AG08395 (cell line): ENCODE results near the gene MICAL3.
A peak's percentile ranks its signal among the peaks of the same experiment; 100 is the strongest.

Experiments
- DNase-seq: peaks from one replicate; pipeline ENCODE4 v3.0.0; 2012; ENCODE audit warnings: mixed read lengths, low spot score

Gene MICAL3

DNA sequence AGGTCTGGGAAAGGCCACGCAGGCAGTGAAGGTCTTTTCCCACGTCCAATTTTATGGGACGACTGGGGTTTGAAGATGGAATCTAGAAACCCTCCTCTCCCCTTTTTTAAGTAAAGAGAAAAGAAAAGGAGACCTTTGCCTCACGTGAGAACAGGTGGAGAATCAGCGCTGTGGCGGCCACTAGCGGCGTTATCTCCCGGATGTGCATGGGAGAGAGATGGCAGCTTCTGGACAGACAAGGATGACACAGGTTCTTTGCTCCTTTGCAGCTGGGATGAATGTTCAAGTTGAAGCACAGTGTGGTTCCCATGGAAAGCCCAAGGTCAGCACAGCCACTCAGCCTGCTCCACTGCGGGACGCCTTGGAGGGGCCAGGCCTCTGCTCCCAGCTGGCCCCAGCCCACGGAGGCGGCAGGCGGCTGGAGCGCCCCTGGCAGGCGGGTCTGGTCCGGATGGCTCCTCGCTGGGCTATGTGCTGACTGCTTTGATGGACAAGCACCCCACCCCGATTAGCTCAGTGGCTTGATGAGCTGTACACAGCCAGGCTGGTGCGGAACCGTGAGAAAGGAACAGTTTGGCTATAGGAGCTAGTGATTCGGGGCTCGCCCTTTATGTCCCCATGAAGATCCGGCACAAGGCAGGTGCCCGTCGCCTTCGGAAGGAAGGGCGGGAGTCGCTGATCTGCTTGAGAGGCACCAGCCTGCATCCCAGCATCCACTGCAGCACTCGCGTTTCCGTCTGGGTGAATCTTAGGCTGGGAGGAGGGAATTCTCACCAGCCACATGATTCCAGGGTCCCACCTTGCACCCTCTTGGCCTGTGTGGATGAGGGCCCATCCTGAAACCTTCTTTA, 235.6 kb downstream of the MICAL3 start:
- no peak for DNase-seq

DNA sequence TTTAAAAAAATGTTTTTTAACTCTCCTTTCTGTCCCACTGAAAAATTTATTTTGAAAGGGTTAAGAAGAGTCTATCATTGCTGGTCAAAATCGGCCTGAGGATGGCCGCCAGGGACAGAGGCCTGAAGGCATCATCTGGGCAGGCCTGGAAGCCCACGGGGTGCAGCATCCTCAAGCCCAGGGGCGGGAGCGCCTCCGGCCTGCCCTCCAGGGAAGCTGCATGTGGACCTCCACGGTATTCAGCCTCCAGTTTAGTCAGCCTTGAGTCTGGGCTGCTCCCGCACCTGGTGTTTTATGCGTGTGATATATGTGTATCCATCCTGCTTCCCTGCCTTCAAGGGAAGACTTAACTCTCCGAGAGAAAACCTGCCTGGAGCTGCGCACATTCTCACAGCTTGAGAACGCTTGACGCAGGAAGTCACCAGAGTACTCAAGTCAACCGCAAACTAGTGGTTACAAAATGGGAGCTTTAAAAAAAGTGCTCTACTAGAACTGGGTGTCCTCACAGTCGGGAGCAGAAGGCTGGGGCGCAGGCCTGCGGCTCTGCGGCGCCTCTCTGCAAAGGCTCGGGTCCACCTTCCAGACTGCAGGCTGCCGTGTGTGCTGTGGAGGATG, 236.5 kb downstream of the MICAL3 start:
- no peak for DNase-seq

DNA sequence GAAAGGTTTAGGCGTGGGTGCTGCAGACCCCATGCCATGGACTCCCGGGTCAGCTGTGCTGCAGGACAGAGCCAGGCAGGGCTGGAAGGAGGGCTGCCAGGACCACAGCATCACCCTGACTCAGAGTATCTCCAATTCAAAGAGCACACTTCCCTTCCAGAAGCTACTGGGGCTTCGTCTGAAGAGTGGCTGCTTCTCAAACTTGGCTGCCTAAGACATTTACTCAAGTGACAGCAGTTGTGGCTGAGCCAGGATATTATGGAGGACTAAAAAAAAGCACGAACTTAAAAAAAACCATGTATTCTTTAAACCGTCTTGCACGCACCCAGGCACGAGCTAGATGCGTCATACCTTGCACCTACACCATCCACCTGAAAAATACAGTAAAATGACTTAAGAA, 237.1 kb downstream of the MICAL3 start:
- DNase-seq, result no peak

DNA sequence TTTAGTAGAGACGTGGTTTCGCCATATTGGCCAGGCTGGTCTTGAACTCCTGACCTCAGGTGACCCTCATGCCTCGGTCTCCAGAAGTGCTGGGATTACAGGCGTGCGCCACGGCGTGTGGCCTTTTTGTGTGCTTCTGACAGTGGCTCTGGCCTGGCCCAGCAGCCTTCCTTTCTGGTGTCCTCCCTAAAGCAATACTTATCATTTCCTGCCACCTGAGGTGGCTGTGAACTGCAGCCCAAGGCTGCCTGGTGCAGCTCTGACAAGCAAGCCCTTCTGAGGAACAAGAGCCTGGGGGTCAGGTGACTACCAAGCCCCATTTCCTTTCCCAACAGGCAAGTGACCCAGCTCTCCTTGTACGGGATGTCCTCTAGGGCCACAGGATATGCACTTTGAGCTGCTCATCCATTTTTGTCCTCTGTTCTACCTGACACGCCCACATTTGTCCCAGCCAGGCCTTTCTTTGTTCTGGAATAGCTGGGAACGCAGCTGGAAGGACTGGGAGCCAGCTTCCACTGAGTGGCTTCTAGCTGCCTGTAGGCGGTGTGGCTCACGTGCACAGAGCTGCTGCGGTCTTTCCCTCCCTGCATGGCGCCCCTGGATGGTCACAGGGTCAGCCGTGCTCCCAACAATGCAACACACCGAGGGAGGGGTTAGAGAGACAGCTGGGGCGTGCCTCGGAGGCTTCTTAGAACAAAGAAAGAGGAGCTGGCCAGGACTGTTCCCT, 237.8 kb downstream of the MICAL3 start:
- no peak for DNase-seq

DNA sequence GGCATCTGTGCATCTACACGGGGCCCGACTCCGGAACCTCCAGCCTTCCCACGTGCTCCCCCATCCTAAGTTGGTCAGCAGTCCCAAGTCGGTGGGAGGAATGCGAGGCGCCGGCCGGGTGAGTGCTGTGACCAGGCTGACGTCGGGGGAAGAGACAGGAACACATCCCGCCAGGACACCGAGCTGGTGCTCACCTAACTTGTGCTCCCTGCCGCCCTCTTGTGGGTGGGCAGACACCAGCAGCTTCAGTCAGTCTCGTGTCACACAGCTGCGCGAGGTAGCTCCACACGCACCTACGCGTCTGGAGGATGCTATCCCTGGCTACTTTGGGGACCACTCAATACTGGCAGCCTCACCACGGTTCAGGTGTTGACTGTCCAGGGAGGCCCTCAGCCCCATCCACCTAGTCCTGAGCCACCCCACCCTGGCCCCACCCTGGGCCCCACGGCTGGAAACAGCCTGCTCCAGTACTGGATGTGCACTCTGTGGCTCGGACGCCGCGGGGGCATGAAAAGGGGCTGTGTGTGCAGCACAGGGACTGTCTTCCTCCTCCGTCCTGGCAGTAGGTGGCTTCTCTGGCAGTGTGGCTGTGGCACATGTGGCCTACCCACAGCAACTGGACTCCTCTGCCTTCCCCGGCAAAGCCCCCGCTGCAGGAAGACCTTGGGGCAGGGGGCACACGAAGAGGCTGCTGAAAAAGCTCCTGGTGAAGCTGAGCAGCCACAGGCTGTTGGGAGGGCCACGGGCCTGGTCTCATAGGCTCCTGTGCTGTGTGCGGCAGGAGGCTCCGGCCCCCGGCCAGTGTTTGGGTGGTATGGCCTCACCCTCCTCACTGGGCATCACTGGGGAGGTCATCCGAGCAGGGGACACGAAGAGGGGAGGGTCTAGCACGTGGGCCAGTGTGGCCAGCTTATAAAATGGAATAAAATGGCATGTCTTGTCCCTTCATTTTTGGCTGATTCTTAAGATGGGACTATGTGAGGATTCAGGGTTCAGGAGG, 238.9 kb downstream of the MICAL3 start:
- DNase-seq, result peak; percentile 48

DNA sequence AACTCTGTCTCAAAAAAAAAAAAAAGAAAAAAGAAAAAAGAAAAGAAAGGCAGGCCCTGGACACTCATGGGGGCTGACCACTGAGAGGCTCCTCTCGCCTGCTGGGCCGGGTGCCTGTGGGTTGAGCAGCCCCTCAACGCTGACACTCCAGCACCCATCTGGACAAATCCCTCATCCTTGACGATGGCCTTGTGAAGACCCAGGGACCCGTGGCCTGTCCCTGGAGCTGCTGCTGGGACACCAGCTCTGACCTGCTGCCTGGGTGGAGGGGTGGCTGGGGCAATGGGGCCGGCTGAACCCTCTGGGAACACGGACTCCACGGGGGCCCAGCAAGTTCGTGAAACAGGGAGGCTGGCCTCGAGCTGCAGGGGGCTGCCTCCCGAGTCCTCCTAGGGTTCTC, 239.6 kb downstream of the MICAL3 start:
- DNase-seq, result no peak

DNA sequence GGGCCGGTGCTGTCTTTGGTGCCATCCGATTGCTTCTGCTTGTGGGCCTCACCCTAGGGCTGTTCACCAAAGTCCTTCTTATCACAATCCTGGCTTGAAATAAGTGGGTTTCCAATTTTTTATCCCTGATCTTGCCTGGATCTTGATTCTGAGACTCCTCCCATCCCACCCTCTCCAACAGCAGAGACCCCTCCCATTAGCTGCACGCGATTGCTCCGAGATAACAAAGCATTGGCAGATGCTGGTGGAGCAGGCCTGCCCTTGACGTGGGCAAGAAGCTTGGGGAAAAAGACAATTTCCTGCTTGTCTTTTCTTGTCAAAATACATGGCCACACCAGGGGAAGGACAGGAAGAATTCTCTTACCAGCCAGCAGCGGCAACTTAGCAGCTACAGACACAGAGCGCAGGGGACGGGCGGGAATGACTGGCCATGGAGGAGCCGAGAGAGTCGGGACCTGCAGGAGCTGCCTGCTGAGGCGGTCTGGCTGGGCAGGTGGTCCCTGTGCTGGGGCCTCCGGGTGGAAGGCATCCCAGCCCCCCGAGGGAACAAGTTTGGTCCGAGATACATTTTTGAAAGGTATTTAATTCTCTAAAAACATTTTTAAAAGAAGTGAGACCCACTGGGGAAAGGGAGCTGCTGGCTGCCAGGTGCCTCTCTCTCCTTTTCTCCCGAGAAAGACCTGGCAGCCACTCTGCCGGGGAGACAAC, 240.4 kb downstream of the MICAL3 start:
- no peak for DNase-seq

DNA sequence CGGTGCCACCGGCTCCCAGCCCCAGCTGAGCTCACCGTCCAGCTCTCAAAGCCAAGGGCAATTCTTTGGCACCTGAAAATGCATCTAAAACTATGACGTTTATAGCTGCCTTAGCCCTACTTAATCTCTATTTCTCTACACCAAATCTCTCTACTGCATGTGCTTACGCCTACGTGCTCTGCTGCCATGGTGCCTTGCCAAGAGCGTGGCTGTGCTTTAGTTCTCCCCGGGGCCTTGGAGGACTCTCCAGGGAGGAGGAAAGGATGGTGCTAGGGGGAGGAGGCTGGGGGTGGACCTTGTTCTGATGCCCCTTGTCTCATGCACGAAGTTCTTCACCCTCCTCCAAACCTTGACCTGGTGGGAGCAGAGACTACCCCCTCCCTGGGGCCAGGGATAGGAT, 241.0 kb downstream of the MICAL3 start:
- no peak for DNase-seq

DNA sequence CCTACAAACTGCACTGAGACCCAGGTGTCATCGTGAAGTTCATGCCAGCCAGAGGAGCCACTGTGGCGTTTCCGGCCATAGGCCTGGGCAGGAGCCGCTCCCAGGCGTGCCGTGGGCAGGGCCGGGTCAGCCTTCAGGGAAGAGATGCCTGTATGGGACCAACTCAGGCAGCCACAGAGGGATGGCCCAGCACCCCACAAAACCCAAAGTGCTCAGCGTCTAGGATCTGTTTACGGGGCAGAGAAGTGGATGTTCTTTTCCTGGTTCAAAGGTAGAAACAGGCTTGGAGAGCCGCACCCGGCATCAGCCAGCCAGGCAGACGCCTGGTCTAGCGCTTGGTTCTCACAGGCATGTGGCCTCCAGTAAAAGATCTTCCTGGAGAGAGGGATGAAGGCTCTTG, 241.7 kb downstream of the MICAL3 start:
- no peak for DNase-seq

DNA sequence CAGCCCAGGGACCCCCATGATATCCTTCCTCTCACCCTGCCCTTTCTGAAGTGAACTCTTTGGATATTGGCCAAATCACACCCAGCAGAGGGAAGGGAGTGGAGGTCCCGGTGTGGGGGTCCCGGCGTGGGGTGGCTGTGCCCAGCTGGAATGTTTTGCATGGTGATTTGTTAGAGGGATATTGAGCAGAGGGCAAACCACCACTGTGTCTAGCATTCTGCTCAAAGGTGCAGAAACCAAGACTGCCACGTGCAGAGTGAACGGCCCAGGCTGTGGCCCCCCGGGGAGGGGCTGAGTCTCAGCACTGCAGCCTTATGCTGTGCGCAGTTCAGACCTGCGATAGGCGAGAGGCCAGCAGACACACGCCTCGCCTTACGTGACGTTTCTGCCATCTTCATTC, 242.2 kb downstream of the MICAL3 start:
- DNase-seq, result no peak

DNA sequence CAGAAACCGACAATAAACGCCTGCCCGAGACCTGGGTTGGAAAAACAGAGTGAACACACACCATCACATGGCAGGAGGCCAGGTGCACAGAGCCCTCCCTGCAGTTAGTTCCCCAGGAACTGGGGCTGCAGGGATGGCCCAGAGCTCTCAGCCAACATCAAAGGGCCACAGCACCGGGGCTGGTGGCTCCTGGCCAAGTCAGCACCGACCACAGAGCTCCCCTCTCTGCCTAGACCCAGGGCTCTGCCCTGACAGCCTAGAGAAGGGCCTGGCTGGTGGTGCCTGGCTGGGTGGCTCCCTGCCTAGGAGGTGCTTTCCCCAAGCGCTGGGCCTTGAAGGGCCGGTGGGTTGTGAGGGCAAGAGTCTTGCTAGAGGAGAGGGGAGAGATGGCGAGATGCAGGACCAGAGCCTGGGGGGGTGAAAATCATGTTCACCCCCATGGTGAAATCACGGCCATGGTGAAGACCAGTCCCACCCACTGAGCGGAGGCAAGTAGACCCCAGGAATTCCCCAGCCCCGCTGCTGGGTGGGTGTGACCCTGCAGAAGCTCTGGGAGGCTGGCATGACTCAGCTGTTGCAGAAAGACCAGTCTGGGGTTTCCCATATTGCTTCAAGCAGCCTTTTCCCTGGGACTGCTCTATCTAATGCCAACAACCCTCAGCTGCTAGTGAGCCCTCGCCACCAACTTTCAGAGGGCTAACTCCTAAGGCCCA, 242.9 kb downstream of the MICAL3 start:
- peak; percentile 91 for DNase-seq

DNA sequence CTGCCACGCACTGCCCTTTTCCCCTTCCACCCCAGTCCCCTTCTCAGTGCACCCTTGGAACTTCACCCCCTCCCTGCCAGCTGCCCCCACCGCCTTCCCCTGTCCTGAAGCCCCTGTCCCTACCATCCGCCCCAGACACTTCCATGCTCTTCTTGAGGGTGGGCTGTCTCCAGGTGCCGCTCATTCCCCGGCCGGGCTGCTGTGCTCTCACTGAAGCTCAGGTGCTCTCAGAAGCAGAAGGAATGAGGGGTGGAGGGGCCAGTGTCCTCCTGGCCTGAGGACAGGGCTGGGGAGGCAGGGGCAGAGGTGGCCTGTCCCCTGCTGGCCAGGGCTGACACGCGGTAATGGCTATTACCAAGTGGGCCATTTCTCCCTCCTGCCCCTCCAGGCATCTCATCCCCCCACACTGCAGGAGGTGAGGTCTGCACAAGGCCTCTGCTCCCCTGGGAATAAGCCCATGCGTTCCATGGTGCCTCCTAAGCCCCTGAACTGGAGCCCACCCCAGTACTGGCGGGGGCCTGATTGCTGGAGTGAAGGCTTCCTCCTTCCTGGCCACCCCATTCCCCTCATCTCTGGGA, 243.5 kb downstream of the MICAL3 start:
- no peak for DNase-seq

DNA sequence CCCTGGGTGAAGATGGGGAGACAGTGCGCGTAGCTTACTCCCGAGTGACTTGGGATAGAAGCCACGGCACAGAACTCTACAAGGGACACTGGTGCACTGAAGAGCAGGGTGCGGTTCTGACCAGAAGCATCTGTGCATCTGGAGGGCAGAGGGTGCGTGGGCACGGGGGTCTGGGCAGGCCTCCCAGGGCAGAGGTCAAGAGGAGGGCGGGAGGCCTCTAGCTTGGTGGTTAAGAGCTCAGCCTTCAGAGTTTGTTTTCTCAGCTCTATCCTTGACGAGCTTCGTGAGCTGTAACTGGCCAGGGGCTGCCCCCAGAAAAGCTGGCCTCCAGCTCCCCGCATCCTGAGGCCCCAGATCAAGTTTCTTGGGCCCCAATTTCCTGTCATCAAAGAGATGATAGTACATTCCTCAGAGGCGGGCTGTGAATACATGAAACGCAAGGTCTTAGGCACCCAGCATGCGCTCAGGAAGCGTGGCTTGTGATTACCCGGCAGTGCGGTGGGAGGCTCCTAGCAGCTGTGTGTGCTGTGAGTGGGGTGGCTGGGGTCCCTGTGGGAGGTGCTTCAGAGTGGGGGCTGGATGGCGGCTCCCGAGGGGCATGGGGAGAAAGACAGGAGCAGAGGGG, 244.1 kb downstream of the MICAL3 start:
- DNase-seq, result no peak

DNA sequence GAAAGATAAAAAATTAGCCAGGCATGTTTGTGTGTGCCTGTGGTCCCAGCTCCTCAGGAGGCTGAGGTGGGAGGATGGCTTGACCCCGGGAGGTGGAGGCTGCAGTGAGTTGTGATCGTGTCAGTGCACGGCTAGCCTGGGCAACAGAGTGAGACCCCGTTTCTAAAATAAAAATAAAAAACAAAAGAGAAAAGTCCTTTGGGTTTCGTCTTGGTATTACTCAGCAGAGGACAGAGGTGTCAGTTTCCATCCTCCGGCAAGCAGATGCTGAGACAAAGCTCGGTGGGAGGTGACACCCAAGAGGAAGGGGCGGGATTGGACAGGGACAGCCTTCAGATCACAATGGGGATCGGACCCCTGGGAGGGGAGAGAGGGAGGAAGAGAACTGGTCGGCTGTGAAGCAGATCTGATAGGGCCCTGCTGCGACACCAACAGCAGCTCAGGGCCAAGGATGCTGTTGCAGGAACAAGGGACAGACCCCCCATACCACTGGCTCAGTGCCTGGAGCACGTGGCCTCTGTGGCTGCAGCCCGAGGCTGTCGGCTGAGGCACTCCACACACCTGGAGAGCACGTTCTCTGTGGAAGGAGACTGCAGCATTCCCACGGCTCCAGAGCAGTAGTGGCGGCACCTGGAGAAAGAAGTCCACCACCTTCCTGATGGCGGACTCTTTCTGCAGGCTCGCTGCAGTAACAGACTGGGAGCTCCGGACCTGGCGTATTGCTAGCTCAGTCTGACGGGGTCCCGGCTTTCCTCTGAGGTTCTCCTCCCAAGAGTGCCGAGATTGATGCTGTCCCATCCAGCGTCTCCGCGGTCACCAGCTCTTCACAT, 244.9 kb downstream of the MICAL3 start:
- no peak for DNase-seq

DNA sequence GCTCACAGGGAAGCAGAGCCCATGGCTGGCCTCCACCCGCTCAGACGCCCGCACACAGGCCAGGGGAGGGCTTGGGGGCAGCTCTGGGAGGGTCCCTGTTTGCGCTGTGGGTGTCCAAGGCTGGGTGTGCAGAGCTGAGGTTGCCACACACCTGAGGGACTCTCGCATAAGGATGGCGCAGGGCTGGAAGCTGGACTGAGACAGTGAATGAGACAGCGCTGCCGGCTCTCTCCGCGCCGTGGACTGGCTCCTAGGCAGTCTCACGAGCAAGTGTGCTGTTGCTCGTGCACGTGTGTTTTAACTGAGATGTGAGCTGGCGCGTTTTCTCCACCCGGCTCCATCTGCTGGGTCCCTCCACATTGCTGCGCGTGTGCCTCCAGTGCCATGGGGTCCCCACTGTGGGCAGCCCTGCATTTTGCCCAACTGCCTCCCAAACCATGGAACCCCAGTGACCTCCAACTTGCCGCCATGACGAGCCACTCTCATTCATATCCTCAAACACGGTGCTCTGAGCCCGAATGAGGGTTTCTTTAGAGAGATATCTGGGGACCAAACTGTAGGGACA, 245.9 kb downstream of the MICAL3 start:
- DNase-seq, result no peak

DNA sequence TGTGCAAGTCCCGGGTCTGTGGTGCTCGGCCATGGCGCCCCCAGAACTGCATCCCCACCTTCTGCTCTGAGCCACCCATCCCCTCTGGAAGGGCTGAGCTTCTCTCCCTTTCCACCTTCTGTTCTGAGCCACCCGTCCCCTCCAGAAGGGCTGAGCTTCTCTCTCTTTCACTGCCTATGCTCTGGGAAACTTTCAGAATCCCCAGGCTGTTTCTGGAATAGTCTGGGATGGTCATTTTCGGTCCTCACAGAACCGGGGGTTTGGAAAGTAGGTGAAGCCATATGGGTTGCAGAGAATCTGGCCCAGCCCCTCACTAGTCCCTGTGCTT, 246.7 kb downstream of the MICAL3 start:
- no peak for DNase-seq

DNA sequence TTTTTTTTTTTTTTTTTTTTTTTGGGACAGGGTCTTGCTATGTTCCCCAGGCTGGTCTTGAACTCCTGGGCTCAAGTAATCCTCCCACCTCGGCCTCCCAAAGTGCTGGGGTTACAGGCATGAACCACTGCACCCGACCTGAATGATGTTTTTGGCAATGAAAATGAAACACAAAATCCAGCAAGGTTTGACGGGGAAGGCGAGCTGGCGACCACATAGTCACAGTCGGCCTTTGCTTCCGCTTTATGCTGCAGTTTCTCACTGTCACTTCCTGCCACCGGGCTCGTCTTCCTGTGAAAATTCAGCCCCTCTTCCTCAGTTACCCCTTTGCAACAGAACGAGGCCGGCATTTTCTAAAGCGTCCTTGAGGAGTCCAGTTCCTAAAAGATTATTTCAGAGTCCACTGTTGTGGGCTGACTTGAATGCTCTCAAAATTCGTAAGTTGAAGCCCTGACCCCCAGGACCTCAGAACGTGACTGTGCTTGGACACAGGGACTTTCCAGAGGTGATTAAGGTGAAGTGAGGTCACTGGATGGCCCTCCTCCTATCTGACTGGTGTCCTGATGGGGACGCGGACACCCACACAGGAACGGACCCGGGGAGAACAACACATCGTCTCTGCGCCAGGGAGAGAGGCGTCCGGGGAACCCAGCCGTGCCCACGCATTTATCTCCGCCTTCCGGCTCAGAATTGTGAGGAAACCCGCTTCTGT, 247.2 kb downstream of the MICAL3 start:
- DNase-seq, result no peak
